GM18861 (cell line): ENCODE data around the gene ADAMTSL1.

ENCODE experiments used
- ATAC-seq: cut with Tn5 transposase; IDR thresholded peaks from one replicate; pipeline ENCODE4 v1.9.1; 2021; ENCODE audit not compliant: unreplicated experiment

The ADAMTSL1 gene

DNA sequence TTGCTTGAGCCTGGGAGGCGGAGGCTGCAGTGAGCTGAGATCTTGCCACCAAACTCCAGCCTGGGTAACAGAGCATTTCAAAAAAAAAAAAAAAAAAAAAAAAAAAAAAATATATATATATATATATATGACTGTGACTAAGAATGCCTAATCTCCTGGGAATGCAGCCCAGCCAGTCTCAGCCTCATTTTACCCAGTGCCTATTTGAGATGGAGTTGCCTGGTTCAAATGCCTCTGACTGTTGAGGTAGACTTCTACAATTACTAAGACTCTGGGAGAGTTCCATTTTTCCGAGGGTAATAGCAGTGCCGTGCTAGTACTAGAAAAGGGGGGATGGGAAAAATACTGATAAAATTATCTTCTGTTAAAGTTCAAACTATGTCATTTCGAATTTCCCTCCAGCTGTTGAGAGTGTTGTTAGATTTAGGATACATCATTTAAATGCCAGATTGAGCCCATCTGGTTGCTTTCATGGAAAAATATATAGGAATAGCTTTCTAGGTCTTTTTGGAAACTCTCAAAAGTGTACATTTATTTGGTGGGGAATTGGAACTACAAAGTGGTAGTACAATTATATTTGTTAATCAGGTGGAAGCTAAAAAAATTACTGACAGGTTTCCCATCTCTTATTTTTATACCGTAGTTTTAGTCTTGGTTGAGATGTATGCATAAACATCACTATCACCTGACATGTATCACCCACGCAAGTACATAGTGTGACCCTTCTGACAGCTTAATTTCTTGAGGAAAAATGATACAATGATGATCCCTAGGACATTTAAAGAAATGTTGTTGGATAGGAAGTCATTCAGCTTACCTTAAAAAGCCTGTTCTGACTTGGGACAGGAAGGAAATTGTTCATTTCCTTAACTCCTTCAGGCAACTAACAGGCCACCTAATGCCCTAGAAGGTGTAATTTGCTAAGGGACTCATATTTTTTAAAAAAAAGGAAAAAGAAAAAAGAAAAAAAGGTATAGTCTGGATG lies 214.9 kb downstream of the ADAMTSL1 start:
- no peak for ATAC-seq

GRCh38 chr9:18689921-18690320 lies 216.0 kb downstream of the ADAMTSL1 start:
- no peak for ATAC-seq

DNA sequence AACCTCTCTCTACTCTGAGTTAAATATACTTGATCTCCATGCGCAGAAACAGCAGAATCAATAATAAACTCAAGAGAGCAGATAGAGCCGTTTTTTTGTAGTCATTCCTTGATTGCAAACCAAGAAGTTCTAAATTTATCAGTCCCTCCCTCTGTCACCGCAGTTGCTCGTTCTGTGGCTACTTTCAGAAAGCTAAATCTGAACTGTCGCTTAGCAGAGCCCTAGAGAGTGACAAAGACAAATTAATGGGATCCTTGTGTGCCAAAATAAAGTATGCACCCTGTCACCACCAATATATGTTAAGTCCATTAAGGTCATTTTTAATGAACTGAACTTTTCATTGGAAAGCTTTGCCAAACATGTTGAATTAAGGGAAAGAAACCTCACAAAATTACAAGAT lies 218.3 kb downstream of the ADAMTSL1 start:
- ATAC-seq: no peak

- ATAC-seq: no peak
These were observed 219.0 kb downstream of the ADAMTSL1 start for GRCh38 chr9:18692962-18693361.

DNA sequence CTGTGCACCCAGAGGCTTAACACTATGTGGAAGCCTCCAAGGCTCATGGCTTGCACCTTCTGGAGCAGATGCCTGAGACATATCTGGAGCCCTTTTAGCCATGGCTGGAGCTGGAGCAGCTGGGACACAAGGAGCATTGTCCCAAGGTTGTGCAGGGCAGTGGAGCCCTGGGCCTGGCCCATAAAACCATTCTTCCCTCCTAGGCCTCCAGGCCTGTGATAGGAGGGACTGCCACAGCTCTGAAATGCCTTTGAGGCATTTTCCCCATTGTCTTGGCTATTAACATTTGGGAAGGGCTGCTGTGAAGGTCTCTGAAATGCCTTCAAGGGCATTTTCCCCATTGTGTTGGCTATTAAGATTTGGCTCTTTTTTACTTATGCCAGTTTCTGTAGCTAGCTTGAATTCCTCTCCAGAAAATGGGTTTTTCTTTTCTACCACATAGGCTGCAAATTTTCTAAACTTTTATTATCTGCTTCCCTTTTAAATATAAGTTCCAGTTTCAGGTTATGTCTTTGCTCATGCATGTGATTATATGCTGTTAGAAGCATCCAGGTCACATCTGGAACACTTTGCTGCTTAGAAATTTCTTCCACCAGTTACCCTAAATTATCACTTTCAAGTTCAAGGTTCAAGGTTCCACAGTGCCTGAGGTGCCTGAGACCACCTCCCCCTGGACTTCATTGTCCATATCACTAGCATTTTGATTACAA lies 221.2 kb downstream of the ADAMTSL1 start:
- ATAC-seq: no peak

DNA sequence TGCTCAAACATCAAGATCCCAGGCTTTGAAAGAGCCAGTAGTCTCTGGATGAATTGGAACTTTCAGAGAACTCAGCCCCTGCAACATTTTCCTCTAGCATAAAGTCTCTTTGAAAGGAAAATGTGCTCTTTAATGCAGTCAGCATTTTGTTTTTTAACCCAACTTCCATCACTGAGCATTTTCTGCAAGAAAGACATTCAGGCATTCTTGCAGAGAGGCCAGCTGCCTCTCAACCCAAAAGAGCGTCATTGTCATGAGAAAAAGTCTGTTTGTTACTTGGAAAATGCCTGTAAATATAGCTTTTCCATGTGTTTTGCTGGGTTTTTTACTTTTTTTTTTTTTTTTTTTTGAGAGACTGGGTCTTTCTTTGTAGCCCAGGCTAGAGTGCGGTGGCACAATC lies 225.0 kb downstream of the ADAMTSL1 start:
- ATAC-seq: no peak

DNA sequence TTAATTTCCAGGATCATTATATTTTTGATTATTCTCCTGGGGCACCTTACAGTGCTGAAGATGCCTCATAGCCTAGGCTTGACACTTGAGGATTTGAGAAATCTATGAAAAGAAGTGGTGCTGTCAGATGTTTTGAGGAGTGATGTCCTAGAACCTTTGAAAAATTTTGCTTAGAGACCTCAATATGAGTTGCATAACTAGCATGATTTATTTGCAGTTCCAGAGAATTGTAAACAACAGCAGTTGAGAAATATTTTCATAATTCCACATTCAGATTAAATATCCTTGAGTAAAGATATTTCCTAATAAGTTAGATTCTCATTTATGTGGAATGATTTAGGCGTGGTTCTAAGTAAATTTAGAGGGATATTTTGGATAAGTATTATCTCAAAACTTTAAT lies 225.8 kb downstream of the ADAMTSL1 start:
- no peak for ATAC-seq

DNA sequence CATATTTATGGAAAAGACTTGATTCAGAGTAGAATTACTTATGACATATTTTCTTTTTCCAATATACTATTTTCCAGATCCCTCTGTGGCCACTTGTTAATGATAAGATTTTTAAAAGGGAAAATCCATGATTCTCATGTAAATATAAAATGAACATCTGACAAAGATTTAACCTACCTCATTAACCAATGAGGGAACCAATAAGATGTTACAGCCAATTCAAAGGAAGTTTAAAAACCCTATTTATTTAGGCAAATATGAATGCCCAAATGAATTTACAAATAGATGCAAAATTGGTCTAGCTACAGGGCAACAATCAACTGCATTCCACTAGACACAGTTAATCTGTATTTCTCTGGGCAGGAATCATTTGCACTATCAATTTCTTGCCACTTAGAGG lies 226.8 kb downstream of the ADAMTSL1 start:
- no peak for ATAC-seq

GRCh38 chr9:18703151-18703900 lies 229.4 kb downstream of the ADAMTSL1 start:
- no peak for ATAC-seq

DNA sequence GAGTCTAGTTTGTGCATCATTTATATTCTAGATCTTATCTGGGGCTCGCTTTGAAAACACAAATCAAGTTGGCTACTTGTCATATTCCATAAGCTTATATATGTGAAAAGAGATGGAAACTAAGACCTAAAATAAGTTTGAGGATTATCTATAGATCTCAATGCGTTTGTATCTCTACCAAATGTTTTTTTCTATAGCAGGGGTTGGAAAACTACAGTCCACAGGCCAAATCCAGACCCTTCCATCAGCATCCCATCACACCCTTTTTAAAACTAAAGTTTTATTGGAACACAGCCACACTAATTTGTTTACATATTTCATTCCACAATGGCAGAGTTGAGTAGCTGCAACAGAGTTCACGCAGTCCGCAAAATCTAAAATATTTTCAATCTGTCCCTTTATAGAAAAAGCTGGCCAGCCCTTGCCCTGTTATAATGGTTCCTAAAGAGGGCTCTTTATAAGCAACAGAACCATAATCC lies 230.0 kb downstream of the ADAMTSL1 start:
- ATAC-seq: no peak

GRCh38 chr9:18705796-18706392 lies 231.9 kb downstream of the ADAMTSL1 start:
- ATAC-seq: no peak

- ATAC-seq: no peak
These were observed 232.7 kb downstream of the ADAMTSL1 start for GRCh38 chr9:18706648-18707047.

GRCh38 chr9:18707061-18707461 lies 233.1 kb downstream of the ADAMTSL1 start:
- no peak for ATAC-seq

DNA sequence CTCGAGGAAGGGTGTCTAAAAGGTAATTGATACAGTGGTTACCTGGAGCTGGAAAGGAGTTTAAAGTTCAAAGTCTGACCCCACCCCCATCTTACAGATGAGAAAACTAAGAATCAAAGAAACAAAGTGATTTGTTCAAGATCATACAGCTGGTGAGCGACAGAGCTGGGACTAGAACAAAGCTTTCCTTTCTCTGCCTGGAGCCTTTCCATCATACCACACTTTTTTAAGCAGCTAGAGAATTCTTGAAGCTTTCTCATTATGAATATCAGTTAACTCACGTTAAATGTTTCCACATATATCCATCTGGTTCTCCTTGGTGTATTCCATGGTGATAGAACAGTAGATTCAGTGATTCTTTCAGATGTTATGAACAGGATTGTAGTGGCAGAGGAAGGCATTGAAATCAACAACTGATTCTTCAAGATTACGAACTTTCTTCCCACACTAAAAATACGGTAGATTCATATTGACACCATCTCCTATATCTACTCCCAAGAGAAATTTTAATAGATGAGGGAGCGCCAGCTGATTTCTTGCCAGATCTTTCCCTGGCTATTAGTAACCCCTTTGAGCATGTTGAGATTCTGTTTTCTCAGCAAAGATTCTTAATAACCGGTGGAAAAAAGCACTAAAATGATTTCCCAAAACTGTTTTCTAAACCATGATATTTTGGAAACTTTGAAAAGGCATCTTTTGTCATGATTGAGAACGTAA lies 233.7 kb downstream of the ADAMTSL1 start:
- no peak for ATAC-seq

DNA sequence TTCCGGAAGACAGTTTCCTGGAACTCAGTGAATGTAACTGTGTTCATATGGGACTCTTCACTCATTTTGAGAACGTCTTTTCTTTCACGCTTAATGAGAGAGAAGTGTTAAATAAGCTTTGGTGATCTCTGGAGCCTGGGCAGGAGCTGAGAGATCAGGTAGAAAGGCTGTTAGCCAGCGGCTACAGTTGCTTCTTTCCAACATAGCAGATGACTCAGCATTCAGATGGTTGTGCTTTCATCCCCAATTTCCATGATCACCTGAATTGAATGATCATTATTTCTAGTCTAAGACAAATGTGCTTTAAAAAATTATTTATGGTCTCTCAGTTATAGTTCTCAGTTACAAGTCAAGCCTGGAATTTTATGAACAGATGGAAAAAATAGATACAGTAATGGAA lies 234.5 kb downstream of the ADAMTSL1 start:
- no peak for ATAC-seq

DNA sequence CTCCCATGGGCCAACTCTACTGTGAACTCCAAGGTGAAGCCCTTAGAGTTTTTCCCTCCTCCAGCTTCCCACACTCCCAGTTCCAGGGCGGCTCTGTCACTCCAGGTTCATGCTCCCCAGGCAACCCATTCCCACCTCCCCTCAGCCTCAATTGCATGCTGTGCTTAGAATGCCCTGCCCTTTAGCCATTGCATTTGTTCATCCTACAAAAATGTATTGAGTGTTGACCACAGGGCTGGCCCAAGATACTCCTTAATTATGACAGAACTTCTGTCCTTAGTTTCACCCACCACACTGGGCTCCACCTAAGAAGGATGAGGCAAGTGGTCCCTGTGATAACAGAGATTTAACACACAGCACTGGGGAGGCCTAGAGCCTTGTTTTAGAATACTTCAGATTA lies 236.1 kb downstream of the ADAMTSL1 start:
- no peak for ATAC-seq

- ATAC-seq: no peak
These were observed 243.8 kb downstream of the ADAMTSL1 start for GRCh38 chr9:18717759-18718158.

GRCh38 chr9:18718393-18718792 lies 244.4 kb downstream of the ADAMTSL1 start:
- no peak for ATAC-seq

DNA sequence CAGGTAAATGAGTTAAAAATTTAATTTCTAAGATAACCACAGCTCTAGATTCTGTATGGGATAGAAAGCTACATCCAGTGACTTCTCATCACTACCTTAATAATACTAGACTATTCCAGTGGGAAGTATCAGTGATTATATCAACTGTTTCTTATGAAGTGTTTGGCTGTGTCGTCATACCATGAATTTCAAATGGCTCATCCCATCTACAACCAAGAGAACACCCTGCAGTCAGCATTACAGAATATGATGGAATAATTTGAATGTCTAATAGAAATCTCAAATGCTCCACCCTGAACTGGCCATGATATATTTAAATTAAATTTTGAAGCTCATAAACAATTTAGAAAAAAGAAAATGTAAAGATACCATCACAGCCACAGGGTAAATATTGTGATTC lies 245.0 kb downstream of the ADAMTSL1 start:
- ATAC-seq: no peak

GRCh38 chr9:18720691-18721090 lies 246.7 kb downstream of the ADAMTSL1 start:
- ATAC-seq: no peak
